Karpas-422 (cell line): ENCODE data around the gene SNX18. TPM values are rescaled to one million over a fixed set of nuclear protein-coding genes. Genes with fewer than 3 reads are reported as not detected.

ENCODE experiments used
- DNase-seq: peaks from one replicate; pipeline ENCODE4 v3.0.0-alpha.2; 2015
- H2AFZ ChIP-seq: fragments of 200-600 bp; sonication (generic); 2 replicates; pipeline ENCODE4 v1.6.1; 2014; ENCODE audit warnings: antibody characterized with exemption, low read length, mixed read lengths
- H3K27ac ChIP-seq: fragments of 200-600 bp; sonication (generic); 2 replicates; pipeline ENCODE4 v1.5.1; 2014; ENCODE audit warnings: mild to moderate bottlenecking, low read length, moderate library complexity
- H3K27me3 ChIP-seq: fragments of 200-600 bp; sonication (generic); 2 replicates; pipeline ENCODE4 v1.6.1; 2014; ENCODE audit warnings: low read length, mixed read lengths
- H3K36me3 ChIP-seq: fragments of 200-600 bp; sonication (generic); 2 replicates; pipeline ENCODE4 v1.6.1; 2014; ENCODE audit warnings: low read length, mixed read lengths; ENCODE audit not compliant: insufficient read depth
- H3K4me1 ChIP-seq: fragments of 200-600 bp; sonication (generic); 2 replicates; pipeline ENCODE4 v1.6.1; 2014; ENCODE audit warnings: mild to moderate bottlenecking, low read length, mixed read lengths
- H3K4me2 ChIP-seq: fragments of 200-600 bp; sonication (generic); 2 replicates; pipeline ENCODE4 v1.6.1; 2014; ENCODE audit warnings: low read length, low read depth, mild to moderate bottlenecking; ENCODE audit not compliant: poor library complexity, severe bottlenecking
- H3K4me3 ChIP-seq: fragments of 200-600 bp; sonication (generic); 2 replicates; pipeline ENCODE4 v1.5.1; 2014; ENCODE audit warnings: mild to moderate bottlenecking, antibody characterized with exemption, low read length, mixed read lengths
- H3K79me2 ChIP-seq: fragments of 200-600 bp; sonication (generic); 2 replicates; pipeline ENCODE4 v1.6.1; 2014; ENCODE audit warnings: mild to moderate bottlenecking, low read length, mixed read lengths
- H3K9ac ChIP-seq: fragments of 200-600 bp; sonication (generic); 2 replicates; pipeline ENCODE4 v1.6.0; 2014; ENCODE audit warnings: low read length
- H3K9me2 ChIP-seq: fragments of 200-600 bp; sonication (generic), shearing (Covaris generic); replicated peaks from 2 replicates; pipeline ENCODE4 v1.6.0; 2014; ENCODE audit warnings: mild to moderate bottlenecking, low read length, moderate library complexity; ENCODE audit not compliant: insufficient read depth
- H3K9me3 ChIP-seq: fragments of 300-700, 200-600 bp; sonication (generic); 2 replicates; pipeline ENCODE4 v1.6.1; 2014; ENCODE audit warnings: low read length, mixed read lengths
- H4K20me1 ChIP-seq: fragments of 200-600 bp; sonication (generic); 2 replicates; pipeline ENCODE4 v1.6.1; 2014; ENCODE audit warnings: mild to moderate bottlenecking, antibody characterized with exemption, low read length, low read depth; ENCODE audit not compliant: insufficient read depth
- total RNA-seq: library from RNA; depleted of rRNA; stranded (reverse); fragments of >200 nt; shearing (Covaris generic); gene quantifications from 2 replicates; pipeline ENCODE4 v1.2.3, GENCODE V29; 2014; ENCODE audit warnings: low replicate concordance

SNX18 gene
- total RNA-seq, 1 experiment from 2014 or later: 2.9 TPM

GRCh38 chr5:54567996-54568395 is 50.4 kb downstream of the SNX18 start:
- Histone ChIP-seq H3K4me1 (no peaks in the 10 kb centered on the region), H2AFZ (no peak overlapping the region), H4K20me1 (no peaks in the 10 kb centered on the region), H3K9me2 (no peaks in the 10 kb centered on the region), H3K4me2 (no peak overlapping the region), H3K79me2 (no peaks in the 10 kb centered on the region), H3K9me3 (no peaks in the 10 kb centered on the region), H3K9ac (no peak overlapping the region), H3K27ac (no peak overlapping the region), H3K27me3 (no peaks in the 10 kb centered on the region), H3K4me3 (no peak overlapping the region), H3K36me3 (no peaks in the 10 kb centered on the region)
- no peak for DNase-seq

GRCh38 chr5:54570916-54571315 is 53.4 kb downstream of the SNX18 start:
- Histone ChIP-seq H3K9me3 (no peaks in the 10 kb centered on the region), H3K9me2 (no peaks in the 10 kb centered on the region), H3K9ac (no peak overlapping the region), H3K4me3 (no peak overlapping the region), H4K20me1 (no peaks in the 10 kb centered on the region), H3K27ac (no peak overlapping the region), H3K4me2 (no peak overlapping the region), H3K27me3 (no peaks in the 10 kb centered on the region), H3K36me3 (no peaks in the 10 kb centered on the region), H3K4me1 (no peaks in the 10 kb centered on the region), H2AFZ (no peak overlapping the region), H3K79me2 (no peaks in the 10 kb centered on the region)
- no peak for DNase-seq

GRCh38 chr5:54571462-54571861 is 53.9 kb downstream of the SNX18 start:
- no peaks in the 10 kb centered on the region for H3K79me2 ChIP-seq
- H3K9me3 ChIP-seq: no peaks in the 10 kb centered on the region
- H3K27ac ChIP-seq: no peak overlapping the region
- DNase-seq: no peak
- no peaks in the 10 kb centered on the region for H3K36me3 ChIP-seq
- H4K20me1 ChIP-seq: no peaks in the 10 kb centered on the region
- H3K9me2 ChIP-seq: no peaks in the 10 kb centered on the region
- no peak overlapping the region for H3K9ac ChIP-seq
- H3K27me3 ChIP-seq: no peaks in the 10 kb centered on the region
- no peak overlapping the region for H3K4me3 ChIP-seq
- H2AFZ ChIP-seq: no peak overlapping the region
- H3K4me1 ChIP-seq: no peaks in the 10 kb centered on the region
- no peak overlapping the region for H3K4me2 ChIP-seq

- Histone ChIP-seq H3K27me3 (no peaks in the 10 kb centered on the region), H4K20me1 (no peaks in the 10 kb centered on the region), H3K79me2 (no peaks in the 10 kb centered on the region), H3K9me3 (no peaks in the 10 kb centered on the region), H3K4me3 (no peak overlapping the region), H3K4me2 (no peak overlapping the region), H2AFZ (no peak overlapping the region), H3K9me2 (no peaks in the 10 kb centered on the region), H3K9ac (no peak overlapping the region), H3K36me3 (no peaks in the 10 kb centered on the region), H3K27ac (no peak overlapping the region), H3K4me1 (no peaks in the 10 kb centered on the region)
- DNase-seq: no peak
Observed at GRCh38 chr5:54573812-54574489, 56.4 kb downstream of the SNX18 start.

- Histone ChIP-seq H3K9me2 (no peaks in the 10 kb centered on the region), H3K79me2 (no peaks in the 10 kb centered on the region), H3K36me3 (no peaks in the 10 kb centered on the region), H2AFZ (no peak overlapping the region), H3K9ac (no peak overlapping the region), H3K4me3 (no peak overlapping the region), H3K4me1 (no peaks in the 10 kb centered on the region), H3K27me3 (no peaks in the 10 kb centered on the region), H3K27ac (no peak overlapping the region), H3K9me3 (no peaks in the 10 kb centered on the region), H4K20me1 (no peaks in the 10 kb centered on the region), H3K4me2 (no peak overlapping the region)
- no peak for DNase-seq
Observed at GRCh38 chr5:54577528-54577927, 60.0 kb downstream of the SNX18 start.

GRCh38 chr5:54577937-54578653 is 60.5 kb downstream of the SNX18 start:
- no peaks in the 10 kb centered on the region for H3K9me2 ChIP-seq
- H3K27ac ChIP-seq: no peak overlapping the region
- H3K4me1 ChIP-seq: no peaks in the 10 kb centered on the region
- H3K9me3 ChIP-seq: no peaks in the 10 kb centered on the region
- H3K36me3 ChIP-seq: no peaks in the 10 kb centered on the region
- no peaks in the 10 kb centered on the region for H4K20me1 ChIP-seq
- H3K27me3 ChIP-seq: no peaks in the 10 kb centered on the region
- H3K4me3 ChIP-seq: no peak overlapping the region
- no peak overlapping the region for H3K4me2 ChIP-seq
- no peak overlapping the region for H2AFZ ChIP-seq
- no peak overlapping the region for H3K9ac ChIP-seq
- no peaks in the 10 kb centered on the region for H3K79me2 ChIP-seq
- DNase-seq: no peak

- H3K36me3 ChIP-seq: no peaks in the 10 kb centered on the region
- H4K20me1 ChIP-seq: no peaks in the 10 kb centered on the region
- H3K4me1 ChIP-seq: no peaks in the 10 kb centered on the region
- H3K4me2 ChIP-seq: no peak overlapping the region
- no peak overlapping the region for H2AFZ ChIP-seq
- no peaks in the 10 kb centered on the region for H3K9me3 ChIP-seq
- H3K27me3 ChIP-seq: no peaks in the 10 kb centered on the region
- H3K9ac ChIP-seq: no peak overlapping the region
- no peak overlapping the region for H3K27ac ChIP-seq
- H3K79me2 ChIP-seq: no peaks in the 10 kb centered on the region
- H3K4me3 ChIP-seq: no peak overlapping the region
- DNase-seq: no peak
- no peaks in the 10 kb centered on the region for H3K9me2 ChIP-seq
Observed at GRCh38 chr5:54579591-54580295, 62.2 kb downstream of the SNX18 start.

- Histone ChIP-seq H3K4me2 (no peak overlapping the region), H3K4me1 (no peaks in the 10 kb centered on the region), H2AFZ (no peak overlapping the region), H3K9me2 (no peaks in the 10 kb centered on the region), H3K79me2 (no peaks in the 10 kb centered on the region), H3K9me3 (no peaks in the 10 kb centered on the region), H4K20me1 (no peaks in the 10 kb centered on the region), H3K4me3 (no peak overlapping the region), H3K27ac (no peak overlapping the region), H3K9ac (no peak overlapping the region), H3K36me3 (no peaks in the 10 kb centered on the region), H3K27me3 (no peaks in the 10 kb centered on the region)
- DNase-seq: no peak
Observed at GRCh38 chr5:54580997-54581811, 63.6 kb downstream of the SNX18 start.
